Gastrocnemius medialis (tissue), 4 donors: ENCODE measurements around the gene ACVR1C.

Experiments used
- CTCF ChIP-seq, 5 experiments: fragments of 450-650 bp in 3 of 5; fragments of 200-600 bp in 2 of 5; sonication (generic) in 2 of 5; IDR thresholded peaks in 4 of 5; conservative IDR thresholded peaks in 1 of 5; 1 replicate in 4 of 5; 2 replicates in 1 of 5; pipeline ENCODE4 v1.5.1; 2016 to 2019; ENCODE audit warnings: antibody characterized with exemption in 5 of 5, mild to moderate bottlenecking in 3 of 5, moderate library complexity in 3 of 5
- POLR2A ChIP-seq, 2 donors: fragments of 450-650 bp; IDR thresholded peaks; one replicate each; pipeline ENCODE4 v1.6.1; 2017; ENCODE audit warnings: antibody characterized with exemption in 2 of 2, mild to moderate bottlenecking in 2 of 2, moderate library complexity in 2 of 2

GRCh38 chr2:157477919-157478318 lies 150.7 kb downstream of the ACVR1C start:
- TF ChIP-seq CTCF (IDR thresholded peaks at IDR 0.05 in 4 of 5, conservative IDR thresholded peaks at IDR 0.05 in 1 of 5) (no peak), POLR2A (IDR thresholded peaks at IDR 0.05) (no peak)
